Measurements from ENCODE around the gene C8G. TPM values are rescaled to one million over a fixed set of nuclear protein-coding genes. Genes with fewer than 3 reads are reported as not detected.

Gene C8G
- total and polyA plus RNA-seq, 2 of the 8 experiments (the other 6 are each of a cell fraction or from before 2014, with no cell fraction given) = 0.62 to 0.80 TPM

DNA sequence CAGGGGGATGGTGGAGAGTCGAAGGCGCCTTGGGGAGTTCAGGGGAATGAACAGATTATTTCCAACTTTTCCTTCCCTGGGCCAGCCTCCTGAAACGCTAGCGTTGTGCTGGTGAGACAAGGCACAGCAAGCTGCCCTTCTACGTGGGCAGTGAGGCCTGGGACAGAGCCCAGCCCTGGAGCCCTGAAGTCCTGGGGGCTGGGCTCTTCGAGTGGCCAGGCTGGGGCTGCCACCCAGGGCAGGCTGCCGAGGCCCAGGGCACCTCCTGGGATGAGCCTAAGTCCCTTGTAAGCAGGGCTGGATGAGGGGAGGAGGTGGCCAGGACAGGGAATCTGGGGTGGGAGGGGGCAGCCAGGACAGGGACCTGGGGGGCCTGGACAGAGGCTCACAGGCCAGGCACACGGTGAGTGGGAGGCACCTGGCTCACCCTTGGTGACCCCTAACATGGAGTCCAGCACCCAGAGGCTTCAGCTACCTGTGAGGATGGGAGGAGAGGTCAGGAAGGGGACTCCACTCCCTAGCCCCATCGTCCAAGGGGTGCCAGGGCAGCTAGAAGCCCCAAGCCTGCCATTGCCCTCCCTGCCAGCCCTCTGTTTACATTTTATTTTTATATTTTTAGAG, 5.7 kb downstream of the C8G start (continued):
- TF ChIP-seq TBP (IDR thresholded peaks at IDR 0.05; ENCODE audit: low read depth, low read length) (no peak), BACH1 (IDR thresholded peaks at IDR 0.05; ENCODE audit: low read length) (no peak), ZNF274 (IDR thresholded peaks at IDR 0.05; ENCODE audit: borderline replicate concordance, extremely low read depth, low read length) (no peak), ASH2L (IDR thresholded peaks at IDR 0.05; ENCODE audit: low read length) (no peak), RFX5 (IDR thresholded peaks at IDR 0.05; ENCODE audit: borderline replicate concordance, low read depth, low read length) (no peak), PHF8 (conservative IDR thresholded peaks at IDR 0.05; ENCODE audit: low read depth, low read length) (no peak), RNF2 (IDR thresholded peaks at IDR 0.05; ENCODE audit: borderline replicate concordance, low read depth, low read length, missing control alignments, poor library complexity, severe bottlenecking) (no peak), GTF2F1 (IDR thresholded peaks at IDR 0.05; ENCODE audit: borderline replicate concordance, low read depth, low read length) (no peak), TCF12 (IDR thresholded peaks at IDR 0.05; ENCODE audit: low read depth, low read length) (no peak), SAP30 (IDR thresholded peaks at IDR 0.05; ENCODE audit: insufficient read depth, insufficient replicate concordance, low read length) (no peak)
- TF ChIP-seq, protein P1, sequence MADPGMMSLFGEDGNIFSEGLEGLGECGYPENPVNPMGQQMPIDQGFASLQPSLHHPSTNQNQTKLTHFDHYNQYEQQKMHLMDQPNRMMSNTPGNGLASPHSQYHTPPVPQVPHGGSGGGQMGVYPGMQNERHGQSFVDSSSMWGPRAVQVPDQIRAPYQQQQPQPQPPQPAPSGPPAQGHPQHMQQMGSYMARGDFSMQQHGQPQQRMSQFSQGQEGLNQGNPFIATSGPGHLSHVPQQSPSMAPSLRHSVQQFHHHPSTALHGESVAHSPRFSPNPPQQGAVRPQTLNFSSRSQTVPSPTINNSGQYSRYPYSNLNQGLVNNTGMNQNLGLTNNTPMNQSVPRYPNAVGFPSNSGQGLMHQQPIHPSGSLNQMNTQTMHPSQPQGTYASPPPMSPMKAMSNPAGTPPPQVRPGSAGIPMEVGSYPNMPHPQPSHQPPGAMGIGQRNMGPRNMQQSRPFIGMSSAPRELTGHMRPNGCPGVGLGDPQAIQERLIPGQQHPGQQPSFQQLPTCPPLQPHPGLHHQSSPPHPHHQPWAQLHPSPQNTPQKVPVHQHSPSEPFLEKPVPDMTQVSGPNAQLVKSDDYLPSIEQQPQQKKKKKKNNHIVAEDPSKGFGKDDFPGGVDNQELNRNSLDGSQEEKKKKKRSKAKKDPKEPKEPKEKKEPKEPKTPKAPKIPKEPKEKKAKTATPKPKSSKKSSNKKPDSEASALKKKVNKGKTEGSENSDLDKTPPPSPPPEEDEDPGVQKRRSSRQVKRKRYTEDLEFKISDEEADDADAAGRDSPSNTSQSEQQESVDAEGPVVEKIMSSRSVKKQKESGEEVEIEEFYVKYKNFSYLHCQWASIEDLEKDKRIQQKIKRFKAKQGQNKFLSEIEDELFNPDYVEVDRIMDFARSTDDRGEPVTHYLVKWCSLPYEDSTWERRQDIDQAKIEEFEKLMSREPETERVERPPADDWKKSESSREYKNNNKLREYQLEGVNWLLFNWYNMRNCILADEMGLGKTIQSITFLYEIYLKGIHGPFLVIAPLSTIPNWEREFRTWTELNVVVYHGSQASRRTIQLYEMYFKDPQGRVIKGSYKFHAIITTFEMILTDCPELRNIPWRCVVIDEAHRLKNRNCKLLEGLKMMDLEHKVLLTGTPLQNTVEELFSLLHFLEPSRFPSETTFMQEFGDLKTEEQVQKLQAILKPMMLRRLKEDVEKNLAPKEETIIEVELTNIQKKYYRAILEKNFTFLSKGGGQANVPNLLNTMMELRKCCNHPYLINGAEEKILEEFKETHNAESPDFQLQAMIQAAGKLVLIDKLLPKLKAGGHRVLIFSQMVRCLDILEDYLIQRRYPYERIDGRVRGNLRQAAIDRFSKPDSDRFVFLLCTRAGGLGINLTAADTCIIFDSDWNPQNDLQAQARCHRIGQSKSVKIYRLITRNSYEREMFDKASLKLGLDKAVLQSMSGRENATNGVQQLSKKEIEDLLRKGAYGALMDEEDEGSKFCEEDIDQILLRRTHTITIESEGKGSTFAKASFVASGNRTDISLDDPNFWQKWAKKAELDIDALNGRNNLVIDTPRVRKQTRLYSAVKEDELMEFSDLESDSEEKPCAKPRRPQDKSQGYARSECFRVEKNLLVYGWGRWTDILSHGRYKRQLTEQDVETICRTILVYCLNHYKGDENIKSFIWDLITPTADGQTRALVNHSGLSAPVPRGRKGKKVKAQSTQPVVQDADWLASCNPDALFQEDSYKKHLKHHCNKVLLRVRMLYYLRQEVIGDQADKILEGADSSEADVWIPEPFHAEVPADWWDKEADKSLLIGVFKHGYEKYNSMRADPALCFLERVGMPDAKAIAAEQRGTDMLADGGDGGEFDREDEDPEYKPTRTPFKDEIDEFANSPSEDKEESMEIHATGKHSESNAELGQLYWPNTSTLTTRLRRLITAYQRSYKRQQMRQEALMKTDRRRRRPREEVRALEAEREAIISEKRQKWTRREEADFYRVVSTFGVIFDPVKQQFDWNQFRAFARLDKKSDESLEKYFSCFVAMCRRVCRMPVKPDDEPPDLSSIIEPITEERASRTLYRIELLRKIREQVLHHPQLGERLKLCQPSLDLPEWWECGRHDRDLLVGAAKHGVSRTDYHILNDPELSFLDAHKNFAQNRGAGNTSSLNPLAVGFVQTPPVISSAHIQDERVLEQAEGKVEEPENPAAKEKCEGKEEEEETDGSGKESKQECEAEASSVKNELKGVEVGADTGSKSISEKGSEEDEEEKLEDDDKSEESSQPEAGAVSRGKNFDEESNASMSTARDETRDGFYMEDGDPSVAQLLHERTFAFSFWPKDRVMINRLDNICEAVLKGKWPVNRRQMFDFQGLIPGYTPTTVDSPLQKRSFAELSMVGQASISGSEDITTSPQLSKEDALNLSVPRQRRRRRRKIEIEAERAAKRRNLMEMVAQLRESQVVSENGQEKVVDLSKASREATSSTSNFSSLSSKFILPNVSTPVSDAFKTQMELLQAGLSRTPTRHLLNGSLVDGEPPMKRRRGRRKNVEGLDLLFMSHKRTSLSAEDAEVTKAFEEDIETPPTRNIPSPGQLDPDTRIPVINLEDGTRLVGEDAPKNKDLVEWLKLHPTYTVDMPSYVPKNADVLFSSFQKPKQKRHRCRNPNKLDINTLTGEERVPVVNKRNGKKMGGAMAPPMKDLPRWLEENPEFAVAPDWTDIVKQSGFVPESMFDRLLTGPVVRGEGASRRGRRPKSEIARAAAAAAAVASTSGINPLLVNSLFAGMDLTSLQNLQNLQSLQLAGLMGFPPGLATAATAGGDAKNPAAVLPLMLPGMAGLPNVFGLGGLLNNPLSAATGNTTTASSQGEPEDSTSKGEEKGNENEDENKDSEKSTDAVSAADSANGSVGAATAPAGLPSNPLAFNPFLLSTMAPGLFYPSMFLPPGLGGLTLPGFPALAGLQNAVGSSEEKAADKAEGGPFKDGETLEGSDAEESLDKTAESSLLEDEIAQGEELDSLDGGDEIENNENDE (IDR thresholded peaks at IDR 0.05; ENCODE audit: insufficient replicate concordance, low read length) = no peak
